Fibroblast of lung (primary cell): ENCODE results near the gene HRH4. TPM values are rescaled to one million over a fixed set of nuclear protein-coding genes. Genes with fewer than 3 reads are reported as not detected.

Experiments used
- DNase-seq, 2 donors: peaks; one replicate each; pipeline versions ENCODE4 v3.0.0 to v3.0.0-alpha.2; 2010; ENCODE audit warnings: low read depth in 2 of 2
- H2AFZ ChIP-seq: 2 replicates; pipeline ENCODE4 v1.5.1; 2012; ENCODE audit warnings: low read length, control low read depth, inconsistent platforms
- H3K27ac ChIP-seq: 2 replicates; pipeline ENCODE4 v1.5.1; 2011; ENCODE audit warnings: low read length, control low read depth; ENCODE audit not compliant: insufficient read depth
- H3K27me3 ChIP-seq: 2 replicates; pipeline ENCODE4 v1.5.1; 2011; ENCODE audit warnings: mild to moderate bottlenecking, low read length; ENCODE audit not compliant: control insufficient read depth, insufficient read depth
- H3K36me3 ChIP-seq: 2 replicates; pipeline ENCODE4 v1.5.1; 2011; ENCODE audit warnings: low read length; ENCODE audit not compliant: control insufficient read depth, insufficient read depth
- H3K4me1 ChIP-seq: 2 replicates; pipeline ENCODE4 v1.5.1; 2011; ENCODE audit warnings: low read length; ENCODE audit not compliant: control insufficient read depth, insufficient read depth; ENCODE audit errors: extremely low read depth
- H3K4me2 ChIP-seq: 2 replicates; pipeline ENCODE4 v1.5.1; 2011; ENCODE audit warnings: low read length, control low read depth; ENCODE audit not compliant: insufficient read depth; ENCODE audit errors: extremely low read depth
- H3K4me3 ChIP-seq, 4 experiments: fragments of 200-600 bp in 1 of 4; sonication (generic) in 1 of 4; replicated peaks in 1 of 4; 2 replicates each; pipeline ENCODE4 v1.5.1; 2011 to 2016; ENCODE audit warnings: low read length in 4 of 4, low read depth in 3 of 4, mild to moderate bottlenecking in 3 of 4, control low read depth in 2 of 4, inconsistent platforms in 1 of 4, mixed read lengths in 1 of 4; ENCODE audit not compliant: insufficient read depth in 1 of 4; ENCODE audit errors: control extremely low read depth in 1 of 4
- H3K79me2 ChIP-seq: 2 replicates; pipeline ENCODE4 v1.5.1; 2012; ENCODE audit warnings: mild to moderate bottlenecking, low read length, inconsistent platforms; ENCODE audit not compliant: control insufficient read depth, insufficient read depth
- H3K9ac ChIP-seq: 2 replicates; pipeline ENCODE4 v1.5.1; 2011; ENCODE audit warnings: mild to moderate bottlenecking, low read length, control low read depth; ENCODE audit not compliant: insufficient read depth
- H3K9me3 ChIP-seq: 2 replicates; pipeline ENCODE4 v1.5.1; 2012; ENCODE audit warnings: low read depth, low read length; ENCODE audit not compliant: control insufficient read depth, insufficient read depth
- H4K20me1 ChIP-seq: 2 replicates; pipeline ENCODE4 v1.5.1; 2011; ENCODE audit warnings: low read length; ENCODE audit not compliant: control insufficient read depth, insufficient read depth; ENCODE audit errors: extremely low read depth
- EZH2 ChIP-seq: IDR thresholded peaks from 2 replicates; pipeline ENCODE4 v1.5.1; 2012; ENCODE audit warnings: low read length, control low read depth, mild to moderate bottlenecking; ENCODE audit errors: missing control alignments
- polyA plus RNA-seq, 2 donors: library from polyadenylated mRNA; depleted of rRNA in 1 of 2; stranded (reverse) in 1 of 2; unstranded in 1 of 2; fragments of >200 nt; gene quantifications; 2 replicates each; pipeline ENCODE4 v1.2.1, GENCODE V29; 2011 to 2012; ENCODE audit warnings: missing spikeins in 1 of 2
- total RNA-seq: library from RNA; depleted of rRNA; stranded (reverse); fragments of >200 nt; gene quantifications from 2 replicates; pipeline ENCODE4 v1.2.1, GENCODE V29; 2014
- TF ChIP-seq, protein P1 (sequence below), 2 donors: IDR thresholded peaks in 1 of 2; conservative IDR thresholded peaks in 1 of 2; 1 replicate in 1 of 2; 2 replicates in 1 of 2; pipeline ENCODE4 v1.5.1; 2011 to 2012; ENCODE audit warnings: low read length in 2 of 2, control low read depth in 1 of 2, inconsistent platforms in 1 of 2, low read depth in 1 of 2, mild to moderate bottlenecking in 1 of 2

Gene HRH4
- total and polyA plus RNA-seq, 2 donors (not counting 1 experiment from before 2014, with no cell fraction given), result under 0.01 to 0.01 TPM

DNA sequence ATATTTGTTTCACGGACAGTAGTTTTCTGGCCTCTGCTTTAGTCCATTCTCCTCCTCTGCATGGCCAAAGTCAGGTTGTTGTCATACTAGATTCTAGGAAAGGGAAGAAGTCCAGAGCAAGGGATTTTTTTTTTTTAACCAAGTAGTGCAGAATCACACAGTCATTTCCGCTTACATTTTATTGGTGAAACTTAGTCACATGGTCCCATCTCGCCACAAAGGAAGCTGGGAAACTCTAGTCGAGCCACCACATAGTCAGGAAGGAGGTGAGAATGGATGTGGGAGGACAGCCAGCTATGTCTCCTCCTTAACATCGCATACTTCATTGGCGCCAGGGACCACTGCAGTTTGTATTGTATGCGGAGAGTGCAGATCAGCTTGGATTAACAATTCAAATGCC lies 10.4 kb downstream of the HRH4 start:
- no peak overlapping the region for H3K4me3 ChIP-seq
- no peaks in the 10 kb centered on the region for H3K27me3 ChIP-seq
- H3K79me2 ChIP-seq, result no peaks in the 10 kb centered on the region
- no peak overlapping the region for H3K27ac ChIP-seq
- H3K36me3 ChIP-seq, result no peaks in the 10 kb centered on the region
- TF ChIP-seq, protein P1, sequence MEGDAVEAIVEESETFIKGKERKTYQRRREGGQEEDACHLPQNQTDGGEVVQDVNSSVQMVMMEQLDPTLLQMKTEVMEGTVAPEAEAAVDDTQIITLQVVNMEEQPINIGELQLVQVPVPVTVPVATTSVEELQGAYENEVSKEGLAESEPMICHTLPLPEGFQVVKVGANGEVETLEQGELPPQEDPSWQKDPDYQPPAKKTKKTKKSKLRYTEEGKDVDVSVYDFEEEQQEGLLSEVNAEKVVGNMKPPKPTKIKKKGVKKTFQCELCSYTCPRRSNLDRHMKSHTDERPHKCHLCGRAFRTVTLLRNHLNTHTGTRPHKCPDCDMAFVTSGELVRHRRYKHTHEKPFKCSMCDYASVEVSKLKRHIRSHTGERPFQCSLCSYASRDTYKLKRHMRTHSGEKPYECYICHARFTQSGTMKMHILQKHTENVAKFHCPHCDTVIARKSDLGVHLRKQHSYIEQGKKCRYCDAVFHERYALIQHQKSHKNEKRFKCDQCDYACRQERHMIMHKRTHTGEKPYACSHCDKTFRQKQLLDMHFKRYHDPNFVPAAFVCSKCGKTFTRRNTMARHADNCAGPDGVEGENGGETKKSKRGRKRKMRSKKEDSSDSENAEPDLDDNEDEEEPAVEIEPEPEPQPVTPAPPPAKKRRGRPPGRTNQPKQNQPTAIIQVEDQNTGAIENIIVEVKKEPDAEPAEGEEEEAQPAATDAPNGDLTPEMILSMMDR (conservative IDR thresholded peaks at IDR 0.05 in 1 of 2, IDR thresholded peaks at IDR 0.05 in 1 of 2; ENCODE audit: low read depth in 1 of 2, low read length in 2 of 2), result no peak
- TF ChIP-seq EZH2, result no peak
- H3K9me3 ChIP-seq, result no peaks in the 10 kb centered on the region
- no peaks in the 10 kb centered on the region for H3K4me1 ChIP-seq
- H2AFZ ChIP-seq, result no peak overlapping the region
- no peak overlapping the region for H3K9ac ChIP-seq
- H3K4me2 ChIP-seq, result no peak overlapping the region
- no peak for DNase-seq
- no peaks in the 10 kb centered on the region for H4K20me1 ChIP-seq

DNA sequence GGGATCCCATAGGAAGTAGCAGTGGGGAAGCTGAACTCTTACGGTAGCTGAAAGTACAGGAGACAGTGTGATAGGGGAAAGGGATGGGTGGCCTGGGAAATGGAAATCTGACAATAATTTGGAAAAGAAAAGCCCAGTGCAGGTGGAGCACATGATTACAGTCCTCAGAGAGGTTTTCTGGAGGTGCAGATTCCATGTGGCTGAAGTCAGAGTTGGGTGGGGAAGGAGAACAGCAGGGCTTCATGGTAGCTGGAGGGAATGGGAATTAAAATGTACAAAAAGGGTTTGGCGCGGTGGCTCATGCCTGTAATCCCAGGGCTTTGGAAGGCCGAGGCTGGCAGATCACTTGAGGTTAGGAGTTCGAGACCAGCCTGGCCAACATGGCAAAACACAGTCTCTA lies 12.2 kb downstream of the HRH4 start:
- TF ChIP-seq, protein P1 (conservative IDR thresholded peaks at IDR 0.05 in 1 of 2, IDR thresholded peaks at IDR 0.05 in 1 of 2; ENCODE audit: low read depth in 1 of 2, low read length in 2 of 2), result no peak
- TF ChIP-seq EZH2, result no peak
- Histone ChIP-seq H3K9ac (no peak overlapping the region), H2AFZ (no peak overlapping the region), H4K20me1 (no peaks in the 10 kb centered on the region), H3K9me3 (no peaks in the 10 kb centered on the region), H3K79me2 (no peaks in the 10 kb centered on the region), H3K36me3 (no peaks in the 10 kb centered on the region), H3K4me1 (no peaks in the 10 kb centered on the region), H3K27me3 (no peaks in the 10 kb centered on the region), H3K4me3 (no peak overlapping the region), H3K4me2 (no peak overlapping the region), H3K27ac (no peak overlapping the region)
- no peak for DNase-seq

DNA sequence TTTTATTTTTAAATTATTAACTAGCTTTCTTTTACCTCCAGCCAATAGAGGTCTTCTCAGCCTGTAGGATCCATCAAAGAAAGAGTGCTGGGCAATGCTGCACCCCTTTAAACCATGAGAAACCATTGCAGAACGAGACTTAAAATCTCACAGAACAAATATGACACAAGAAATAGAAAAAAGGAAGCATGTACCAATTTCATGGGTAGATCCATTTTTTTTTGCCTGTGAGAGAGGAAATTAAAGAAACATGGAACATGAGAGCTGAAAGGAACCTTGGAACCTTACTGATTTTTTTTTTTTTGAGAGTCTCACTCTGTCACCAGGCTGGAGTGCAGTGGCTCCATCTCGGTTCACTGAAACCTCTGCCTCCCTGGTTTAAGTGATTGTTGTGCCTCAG lies 14.0 kb downstream of the HRH4 start:
- no peak for DNase-seq
- Histone ChIP-seq H4K20me1 (no peaks in the 10 kb centered on the region), H3K4me3 (no peak overlapping the region), H3K27ac (no peak overlapping the region), H3K79me2 (no peaks in the 10 kb centered on the region), H3K4me2 (no peak overlapping the region), H2AFZ (no peak overlapping the region), H3K9ac (no peak overlapping the region), H3K27me3 (no peaks in the 10 kb centered on the region), H3K36me3 (no peaks in the 10 kb centered on the region), H3K9me3 (no peaks in the 10 kb centered on the region), H3K4me1 (no peaks in the 10 kb centered on the region)
- TF ChIP-seq, protein P1 (conservative IDR thresholded peaks at IDR 0.05 in 1 of 2, IDR thresholded peaks at IDR 0.05 in 1 of 2; ENCODE audit: low read depth in 1 of 2, low read length in 2 of 2), result no peak
- no peak for TF ChIP-seq EZH2
